Astrocyte (in vitro differentiated cells and primary cell): ENCODE data around the gene IL23A. TPM values are rescaled to one million over a fixed set of nuclear protein-coding genes. Genes with fewer than 3 reads are reported as not detected.
A peak's percentile ranks its signal among the peaks of the same experiment; 100 is the strongest.

Source experiments
- DNase-seq: peaks from one replicate; pipeline ENCODE4 v3.0.0-alpha.2; 2010; ENCODE audit warnings: low read depth
- FAIRE-seq: peaks from 2 replicates; lab custom pipeline; 2011; peaks lifted over from hg19 to GRCh38; lab: Jason Lieb, UNC
- H2AFZ ChIP-seq: 2 replicates; pipeline ENCODE4 v1.6.0; 2012; ENCODE audit warnings: low read depth, low read length, inconsistent platforms
- H3K27ac ChIP-seq: 2 replicates; pipeline ENCODE4 v1.5.1; 2011; ENCODE audit warnings: low read depth, low read length, inconsistent platforms
- H3K27me3 ChIP-seq: 2 replicates; pipeline ENCODE4 v1.6.0; 2011; ENCODE audit warnings: low read length, inconsistent platforms; ENCODE audit not compliant: insufficient read depth
- H3K36me3 ChIP-seq: 2 replicates; pipeline ENCODE4 v1.5.1; 2011; ENCODE audit warnings: low read length, inconsistent platforms; ENCODE audit not compliant: insufficient read depth
- H3K4me1 ChIP-seq: 2 replicates; pipeline ENCODE4 v1.5.1; 2011; ENCODE audit warnings: low read length, inconsistent platforms; ENCODE audit not compliant: insufficient read depth
- H3K4me2 ChIP-seq: 2 replicates; pipeline ENCODE4 v1.6.0; 2012; ENCODE audit warnings: low read length, inconsistent platforms
- H3K4me3 ChIP-seq: 2 replicates; pipeline ENCODE4 v1.5.1; 2011; ENCODE audit warnings: low read depth, mild to moderate bottlenecking, low read length, inconsistent platforms; ENCODE audit not compliant: insufficient read depth
- H3K79me2 ChIP-seq: 2 replicates; pipeline ENCODE4 v1.6.0; 2012; ENCODE audit warnings: mild to moderate bottlenecking, low read length, inconsistent platforms; ENCODE audit not compliant: insufficient read depth
- H3K9ac ChIP-seq: 2 replicates; pipeline ENCODE4 v1.6.0; 2012; ENCODE audit warnings: mild to moderate bottlenecking, low read length, inconsistent platforms
- H3K9me3 ChIP-seq: 2 replicates; pipeline ENCODE4 v1.5.1; 2012; ENCODE audit warnings: low read depth, mild to moderate bottlenecking, low read length, inconsistent platforms; ENCODE audit not compliant: insufficient read depth
- H4K20me1 ChIP-seq: 2 replicates; pipeline ENCODE4 v1.6.0; 2012; ENCODE audit warnings: low read length, inconsistent platforms; ENCODE audit not compliant: insufficient read depth
- H3K27ac Mint-ChIP-seq: one replicate; pipeline ENCODE4 v1.8.0; 2021; ENCODE audit warnings: mild to moderate bottlenecking, mixed read lengths; ENCODE audit not compliant: unreplicated experiment
- H3K27me3 Mint-ChIP-seq: one replicate; pipeline ENCODE4 v1.8.0; 2021; ENCODE audit warnings: low read depth, mixed read lengths; ENCODE audit not compliant: unreplicated experiment
- H3K36me3 Mint-ChIP-seq: one replicate; pipeline ENCODE4 v1.8.0; 2021; ENCODE audit warnings: low read depth, mixed read lengths; ENCODE audit not compliant: unreplicated experiment
- H3K4me1 Mint-ChIP-seq: one replicate; pipeline ENCODE4 v1.8.0; 2021; ENCODE audit warnings: low read depth, mixed read lengths; ENCODE audit not compliant: unreplicated experiment
- H3K4me3 Mint-ChIP-seq: one replicate; pipeline ENCODE4 v1.8.0; 2021; ENCODE audit warnings: mild to moderate bottlenecking, moderate library complexity, mixed read lengths; ENCODE audit not compliant: unreplicated experiment
- H3K9me3 Mint-ChIP-seq: one replicate; pipeline ENCODE4 v1.8.0; 2021; ENCODE audit warnings: mild to moderate bottlenecking, mixed read lengths; ENCODE audit not compliant: unreplicated experiment
- EZH2 ChIP-seq: IDR thresholded peaks from 2 replicates; pipeline ENCODE4 v1.6.1; 2012; ENCODE audit warnings: mild to moderate bottlenecking, low read length, inconsistent platforms; ENCODE audit not compliant: insufficient read depth
- total RNA-seq: library from RNA; stranded (reverse); gene quantifications from 2 replicates; pipeline ENCODE4 v1.2.1, GENCODE V29; 2021
- TF ChIP-seq, protein P1 (sequence below): IDR thresholded peaks from 2 replicates; pipeline ENCODE4 v1.5.1; 2011; ENCODE audit warnings: low read depth, mild to moderate bottlenecking, inconsistent platforms, low read length, moderate library complexity; ENCODE audit not compliant: insufficient read depth

The IL23A gene
- total RNA-seq, 1 donor from 2014 or later, result 0.32 TPM

DNA sequence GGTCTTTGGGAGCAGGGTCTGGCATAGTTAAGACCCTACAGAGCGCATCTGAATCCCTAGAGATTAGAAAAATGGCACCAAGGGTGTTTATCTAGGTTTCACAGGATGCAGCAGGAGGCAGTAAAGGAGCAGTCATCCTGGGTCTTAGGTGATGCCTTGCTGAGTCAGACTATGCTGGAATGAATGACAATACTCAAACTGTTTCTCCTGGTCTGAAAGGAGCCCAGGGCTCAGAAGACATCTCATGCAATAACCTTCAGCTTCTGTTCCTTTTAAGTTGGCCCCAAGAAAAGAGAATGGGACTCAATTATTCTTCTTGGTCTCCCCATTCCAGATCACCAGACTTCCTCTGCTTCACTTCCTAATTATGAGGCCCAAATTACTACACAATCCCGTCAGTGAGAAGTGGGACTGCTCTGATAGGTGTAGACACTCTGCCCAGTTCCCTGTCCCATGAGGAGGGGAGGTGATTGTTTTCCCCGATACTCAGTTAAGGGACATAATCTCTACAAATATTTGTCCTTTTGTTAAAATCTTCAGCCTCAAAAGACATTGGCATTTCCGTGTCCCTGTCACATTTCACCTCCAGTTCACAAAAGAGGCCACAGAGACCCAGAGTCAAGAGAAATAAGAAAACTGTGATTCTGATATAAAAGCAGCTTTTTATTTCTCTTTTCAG is 38.8 kb downstream of the IL23A start:
- Mint-ChIP-seq H3K4me3 (no peak overlapping the region), H3K4me1 (no peaks in the 10 kb centered on the region), H3K27ac (no peak overlapping the region), H3K36me3 (no peaks in the 10 kb centered on the region), H3K27me3 (peaks cover 3% of the 10 kb centered on the region), H3K9me3 (peaks cover 6% of the 10 kb centered on the region)
- no peak overlapping the region for H3K9ac ChIP-seq
- H3K27me3 ChIP-seq, result peaks cover 2% of the 10 kb centered on the region
- no peak overlapping the region for H2AFZ ChIP-seq
- H3K4me2 ChIP-seq, result no peak overlapping the region
- H3K4me1 ChIP-seq, result no peaks in the 10 kb centered on the region
- FAIRE-seq, result no peak
- no peaks in the 10 kb centered on the region for H4K20me1 ChIP-seq
- TF ChIP-seq, protein P1, sequence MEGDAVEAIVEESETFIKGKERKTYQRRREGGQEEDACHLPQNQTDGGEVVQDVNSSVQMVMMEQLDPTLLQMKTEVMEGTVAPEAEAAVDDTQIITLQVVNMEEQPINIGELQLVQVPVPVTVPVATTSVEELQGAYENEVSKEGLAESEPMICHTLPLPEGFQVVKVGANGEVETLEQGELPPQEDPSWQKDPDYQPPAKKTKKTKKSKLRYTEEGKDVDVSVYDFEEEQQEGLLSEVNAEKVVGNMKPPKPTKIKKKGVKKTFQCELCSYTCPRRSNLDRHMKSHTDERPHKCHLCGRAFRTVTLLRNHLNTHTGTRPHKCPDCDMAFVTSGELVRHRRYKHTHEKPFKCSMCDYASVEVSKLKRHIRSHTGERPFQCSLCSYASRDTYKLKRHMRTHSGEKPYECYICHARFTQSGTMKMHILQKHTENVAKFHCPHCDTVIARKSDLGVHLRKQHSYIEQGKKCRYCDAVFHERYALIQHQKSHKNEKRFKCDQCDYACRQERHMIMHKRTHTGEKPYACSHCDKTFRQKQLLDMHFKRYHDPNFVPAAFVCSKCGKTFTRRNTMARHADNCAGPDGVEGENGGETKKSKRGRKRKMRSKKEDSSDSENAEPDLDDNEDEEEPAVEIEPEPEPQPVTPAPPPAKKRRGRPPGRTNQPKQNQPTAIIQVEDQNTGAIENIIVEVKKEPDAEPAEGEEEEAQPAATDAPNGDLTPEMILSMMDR, result peak; percentile 9
- no peak for TF ChIP-seq EZH2
- H3K79me2 ChIP-seq, result no peaks in the 10 kb centered on the region
- no peaks in the 10 kb centered on the region for H3K36me3 ChIP-seq
- no peak overlapping the region for H3K27ac ChIP-seq
- no peak for DNase-seq
- H3K4me3 ChIP-seq, result no peak overlapping the region
- H3K9me3 ChIP-seq, result no peaks in the 10 kb centered on the region

DNA sequence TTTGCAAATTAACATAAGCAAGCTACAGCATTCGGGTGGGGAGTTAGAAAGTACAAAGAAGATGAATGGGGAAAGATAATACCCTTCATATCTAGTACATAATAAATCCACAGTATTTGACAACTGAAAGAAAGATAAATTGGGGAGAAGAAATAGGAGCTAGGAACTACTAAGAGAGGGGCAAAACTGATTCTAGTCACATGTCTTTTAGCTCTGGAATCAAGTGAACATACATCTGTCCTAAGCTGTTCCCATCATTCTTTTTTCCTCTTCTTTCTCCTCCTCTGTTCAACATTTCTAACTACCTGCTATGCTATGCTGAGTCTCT is 39.3 kb downstream of the IL23A start:
- no peak overlapping the region for H3K27ac ChIP-seq
- Mint-ChIP-seq H3K4me3 (no peak overlapping the region), H3K9me3 (peaks cover 6% of the 10 kb centered on the region), H3K27ac (no peak overlapping the region), H3K27me3 (peaks cover 5% of the 10 kb centered on the region), H3K4me1 (no peaks in the 10 kb centered on the region), H3K36me3 (no peaks in the 10 kb centered on the region)
- H3K4me1 ChIP-seq, result no peaks in the 10 kb centered on the region
- peaks cover 2% of the 10 kb centered on the region for H3K27me3 ChIP-seq
- FAIRE-seq (no peak), DNase-seq (no peak)
- H4K20me1 ChIP-seq, result no peaks in the 10 kb centered on the region
- TF ChIP-seq, protein P1, result no peak
- TF ChIP-seq EZH2, result no peak
- H3K79me2 ChIP-seq, result no peaks in the 10 kb centered on the region
- H3K4me3 ChIP-seq, result no peak overlapping the region
- H3K4me2 ChIP-seq, result no peak overlapping the region
- H2AFZ ChIP-seq, result no peak overlapping the region
- no peaks in the 10 kb centered on the region for H3K36me3 ChIP-seq
- no peaks in the 10 kb centered on the region for H3K9me3 ChIP-seq
- H3K9ac ChIP-seq, result no peak overlapping the region

DNA sequence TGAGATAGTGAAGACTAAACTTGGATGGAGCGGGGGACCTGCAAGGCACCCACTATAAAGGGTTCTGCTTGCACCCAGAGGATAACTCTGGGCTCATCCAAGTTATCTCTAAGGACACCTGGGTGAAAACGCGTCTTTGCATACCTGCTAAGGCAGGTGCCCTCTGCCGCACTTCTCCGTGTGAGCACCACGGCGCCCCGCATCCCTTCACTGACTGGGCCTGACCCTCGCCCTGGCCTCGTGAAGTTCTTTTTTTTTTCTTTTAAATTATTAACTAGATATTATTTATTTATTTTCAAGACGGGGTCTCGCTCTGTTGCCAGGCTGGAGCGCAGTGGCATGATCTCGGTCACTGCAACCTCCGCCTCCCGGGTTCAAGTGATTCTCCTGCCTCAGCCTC is 43.9 kb downstream of the IL23A start:
- Histone ChIP-seq H3K27me3 (peaks cover 2% of the 10 kb centered on the region), H4K20me1 (no peaks in the 10 kb centered on the region), H3K4me1 (no peaks in the 10 kb centered on the region), H3K9ac (no peak overlapping the region), H3K4me3 (no peak overlapping the region), H3K27ac (no peak overlapping the region), H3K36me3 (no peaks in the 10 kb centered on the region), H3K79me2 (no peaks in the 10 kb centered on the region), H3K4me2 (no peak overlapping the region), H3K9me3 (no peaks in the 10 kb centered on the region), H2AFZ (no peak overlapping the region)
- H3K27me3 Mint-ChIP-seq, result peaks cover 17% of the 10 kb centered on the region
- no peak for FAIRE-seq
- H3K4me1 Mint-ChIP-seq, result peaks cover 1% of the 10 kb centered on the region
- no peaks in the 10 kb centered on the region for H3K9me3 Mint-ChIP-seq
- no peak for DNase-seq
- H3K4me3 Mint-ChIP-seq, result no peak overlapping the region
- H3K36me3 Mint-ChIP-seq, result no peaks in the 10 kb centered on the region
- no peak overlapping the region for H3K27ac Mint-ChIP-seq
- TF ChIP-seq, protein P1, result no peak
- no peak for TF ChIP-seq EZH2
